RWPE2 (cell line): ENCODE measurements around the gene DOK4.

Experiments
- ATAC-seq: fragments of 200-7000 bp; cut with Tn5 transposase; 3 replicates; pipeline ENCODE4 v1.9.1; 2021; ENCODE audit warnings: low read depth
- DNase-seq: peaks from one replicate; pipeline ENCODE4 v3.0.0-alpha.2; 2020; ENCODE audit warnings: low spot score
- H3K27ac ChIP-seq: fragments of 450-650 bp; 2 replicates; pipeline ENCODE4 v1.5.1; 2017; ENCODE audit warnings: mild to moderate bottlenecking; ENCODE audit not compliant: poor library complexity, severe bottlenecking
- H3K27me3 ChIP-seq: fragments of 250-450 bp; sonication (Bioruptor Pico); 2 replicates; pipeline ENCODE4 v1.5.1; 2021; ENCODE audit warnings: mild to moderate bottlenecking, moderate library complexity; ENCODE audit not compliant: insufficient read depth, poor library complexity, severe bottlenecking
- H3K36me3 ChIP-seq: fragments of 250-450 bp; sonication (Bioruptor Pico); 2 replicates; pipeline ENCODE4 v1.5.1; 2020; ENCODE audit warnings: low read depth, mild to moderate bottlenecking, moderate library complexity
- H3K4me1 ChIP-seq: fragments of 250-450 bp; sonication (Bioruptor Pico); 2 replicates; pipeline ENCODE4 v1.5.1; 2021; ENCODE audit warnings: mild to moderate bottlenecking, moderate library complexity; ENCODE audit not compliant: insufficient read depth, poor library complexity, severe bottlenecking
- H3K4me3 ChIP-seq: fragments of 250-450 bp; sonication (Bioruptor Pico); 2 replicates; pipeline ENCODE4 v1.5.1; 2021; ENCODE audit warnings: mild to moderate bottlenecking, moderate library complexity; ENCODE audit not compliant: severe bottlenecking
- H3K9me3 ChIP-seq: fragments of 250-450 bp; sonication (Bioruptor Pico); 2 replicates; pipeline ENCODE4 v1.5.1; 2021; ENCODE audit warnings: mild to moderate bottlenecking, moderate library complexity; ENCODE audit not compliant: severe bottlenecking
- CTCF ChIP-seq: fragments of 450-650 bp; IDR thresholded peaks from one replicate; pipeline ENCODE4 v1.5.1; 2017; ENCODE audit warnings: mild to moderate bottlenecking, moderate library complexity; ENCODE audit not compliant: poor library complexity, severe bottlenecking

The DOK4 gene

DNA sequence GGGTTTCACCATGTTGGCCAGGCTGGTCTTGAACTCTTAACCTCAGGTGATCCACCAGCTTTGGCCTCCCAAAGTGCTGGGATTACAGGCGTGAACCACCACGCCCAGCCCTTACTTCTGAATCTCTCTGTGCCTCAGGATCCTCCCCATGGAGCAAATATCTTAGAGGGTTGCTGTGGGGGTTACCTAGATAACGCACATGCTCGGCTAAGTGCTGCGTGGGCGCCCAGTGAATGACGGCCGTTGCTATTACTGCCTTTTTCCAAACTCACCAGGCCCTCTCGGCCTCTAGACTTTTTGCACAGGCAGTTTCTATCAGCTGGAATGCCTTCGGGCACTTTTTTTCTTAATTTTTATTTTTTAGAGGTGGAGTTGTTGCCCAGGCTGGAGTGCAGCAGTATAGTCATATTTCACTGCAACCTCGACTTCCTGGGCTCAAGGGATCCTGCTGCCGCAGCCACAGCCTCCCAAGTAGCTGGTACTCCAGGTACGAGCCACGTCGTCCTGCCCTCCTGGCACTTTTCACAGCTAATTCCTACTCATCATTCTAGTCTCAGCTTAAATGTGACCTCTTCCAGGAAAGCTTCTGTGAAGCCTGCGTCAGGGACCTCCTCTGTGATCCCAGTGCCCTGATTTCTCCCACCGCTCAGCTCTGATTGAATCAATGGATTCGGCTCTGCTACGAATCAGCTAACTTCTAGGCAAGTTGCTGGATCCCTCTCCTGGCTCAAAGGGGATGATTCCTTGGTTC, 41.5 kb upstream of the DOK4 start:
- H3K27me3 ChIP-seq: no peaks in the 10 kb centered on the region
- H3K4me1 ChIP-seq: peaks cover 9% of the 10 kb centered on the region
- H3K27ac ChIP-seq: no peak overlapping the region
- no peaks in the 10 kb centered on the region for H3K9me3 ChIP-seq
- no peak for TF ChIP-seq CTCF
- DNase-seq (no peak), ATAC-seq (no peak)
- H3K4me3 ChIP-seq: no peak overlapping the region
- no peaks in the 10 kb centered on the region for H3K36me3 ChIP-seq

- H3K27ac ChIP-seq: no peak overlapping the region
- no peak for ATAC-seq
- TF ChIP-seq CTCF: no peak
- peaks cover 9% of the 10 kb centered on the region for H3K4me1 ChIP-seq
- no peaks in the 10 kb centered on the region for H3K27me3 ChIP-seq
- no peak for DNase-seq
- no peaks in the 10 kb centered on the region for H3K36me3 ChIP-seq
- H3K4me3 ChIP-seq: no peak overlapping the region
- H3K9me3 ChIP-seq: no peaks in the 10 kb centered on the region
Observed at GRCh38 chr16:57527027-57527426, 40.7 kb upstream of the DOK4 start.

DNA sequence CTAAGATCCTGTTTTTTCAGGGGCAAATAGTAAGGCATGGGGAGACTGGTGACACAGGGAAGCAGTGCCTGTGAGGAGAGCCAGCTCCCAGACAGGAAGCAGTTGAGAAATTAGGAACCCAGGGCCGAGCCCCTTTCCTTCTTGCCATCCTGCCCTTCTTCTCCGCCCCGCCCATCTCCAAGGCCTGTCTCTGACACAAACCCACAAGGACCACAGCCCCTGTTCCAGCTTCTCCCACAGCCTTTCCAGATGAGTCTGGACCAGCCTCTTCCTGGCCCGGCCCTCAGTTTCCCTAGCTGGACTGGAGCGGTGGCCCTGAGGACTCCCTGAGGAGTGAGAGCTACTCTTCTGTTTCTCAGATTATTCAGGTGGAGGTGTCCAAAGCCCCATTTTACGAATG, 40.2 kb upstream of the DOK4 start:
- no peaks in the 10 kb centered on the region for H3K36me3 ChIP-seq
- H3K4me3 ChIP-seq: no peak overlapping the region
- no peaks in the 10 kb centered on the region for H3K27me3 ChIP-seq
- no peaks in the 10 kb centered on the region for H3K9me3 ChIP-seq
- DNase-seq (no peak), ATAC-seq (no peak)
- no peak overlapping the region for H3K27ac ChIP-seq
- peaks cover 9% of the 10 kb centered on the region for H3K4me1 ChIP-seq
- TF ChIP-seq CTCF: no peak

- Histone ChIP-seq H3K4me3 (no peak overlapping the region), H3K27ac (no peak overlapping the region), H3K36me3 (no peaks in the 10 kb centered on the region), H3K4me1 (peaks cover 9% of the 10 kb centered on the region), H3K9me3 (no peaks in the 10 kb centered on the region), H3K27me3 (no peaks in the 10 kb centered on the region)
- TF ChIP-seq CTCF: no peak
- peak; percentile 32; the same call in 1 of the 3 replicates for ATAC-seq
- no peak for DNase-seq
Observed at GRCh38 chr16:57525761-57526160, 39.5 kb upstream of the DOK4 start.

DNA sequence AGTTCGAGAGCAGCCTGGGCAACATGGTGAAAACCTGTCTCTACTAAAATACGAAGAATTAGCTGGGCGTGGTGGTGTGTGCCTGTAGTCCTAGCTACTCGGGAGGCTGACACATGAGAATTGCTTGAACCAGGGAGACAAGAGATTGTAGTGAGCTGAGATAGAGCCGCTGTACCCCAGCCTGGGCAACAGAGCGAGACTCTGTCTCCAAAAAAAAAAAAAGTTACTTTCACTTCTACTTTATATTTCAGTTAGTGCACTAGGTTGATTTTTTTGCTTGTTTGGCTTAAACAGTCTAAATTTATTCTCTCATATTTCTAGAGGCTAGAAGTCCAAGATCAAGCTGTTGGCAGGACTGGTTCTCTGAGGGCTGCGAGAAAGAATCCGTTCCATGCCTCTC, 36.7 kb upstream of the DOK4 start:
- H3K27ac ChIP-seq: no peak overlapping the region
- no peaks in the 10 kb centered on the region for H3K9me3 ChIP-seq
- no peaks in the 10 kb centered on the region for H3K27me3 ChIP-seq
- TF ChIP-seq CTCF: no peak
- ATAC-seq: no peak
- DNase-seq: no peak
- H3K4me3 ChIP-seq: no peak overlapping the region
- H3K36me3 ChIP-seq: no peaks in the 10 kb centered on the region
- H3K4me1 ChIP-seq: no peaks in the 10 kb centered on the region
